Loucy (cell line): ENCODE data around the gene PATE1.

Experiments used
- CTCF ChIP-seq: fragments of 200-600 bp; sonication (generic); conservative IDR thresholded peaks from 2 replicates; pipeline ENCODE4 v1.5.1; 2014; ENCODE audit warnings: mild to moderate bottlenecking, antibody characterized with exemption, low read length
- EZH2phosphoT487 ChIP-seq: fragments of 200-600 bp; IDR thresholded peaks from 2 replicates; pipeline ENCODE4 v1.6.1; 2018; ENCODE audit warnings: antibody characterized with exemption, mild to moderate bottlenecking, moderate library complexity, borderline replicate concordance

GRCh38 chr11:125701018-125701610, 45.0 kb upstream of the PATE1 start:
- TF ChIP-seq CTCF (no peak), EZH2phosphoT487 (no peak)
